Measurements from ENCODE around the gene AKTIP.
A peak's percentile ranks its signal among the peaks of the same experiment; 100 is the strongest.
"Not testable (repeated sequence)": the region's sequence is repeated elsewhere in the genome, so short reads cannot be mapped to it uniquely, and the experiment has no call there.

The AKTIP gene

GRCh38 chr16:53502331-53503269 lies at the start of gene AKTIP:
Gene AKTIP (minus strand): TSS chr16:53503209. CDS start chr16:53500259, 2,950 bp downstream.
- H3K4me2 ChIP-seq: peak within 1 kb of the TSS; percentile 87 to 99 (median 97)
- TF ChIP-seq Cebpa-rat (IDR thresholded peaks at IDR 0.05): no peak
- H3K36me3 ChIP-seq: peaks cover 4 to 18% (median 6%) of the 10 kb centered on the region in 11 experiments; a peak in 18 of 22 replicates
- peaks cover 5 to 16% (median 11%) of the 10 kb centered on the region in 11 experiments; a peak in 12 of 22 replicates for H3K27me3 ChIP-seq
- H3K4me1 ChIP-seq: peaks cover 26 to 35% (median 32%) of the 10 kb centered on the region in 10 experiments
- H3K9ac ChIP-seq: peak within 1 kb of the TSS; percentile 76 to 86 (median 83)
- H3K9me3 ChIP-seq (replicated peaks in 1 of 11): no peaks in the 10 kb centered on the region
- peaks cover 0 to 9% (median 0%) of the 10 kb centered on the region in 11 experiments; a peak in 2 of 22 replicates for H4K20me1 ChIP-seq
- H3K27ac ChIP-seq: peak within 1 kb of the TSS; percentile 36 to 87 (median 82); a peak in 21 of 22 replicates
- peak within 1 kb of the TSS; percentile 82 to 95 (median 90) for H3K4me3 ChIP-seq

GRCh38 chr16:53549970-53550690 lies 47.1 kb upstream of the AKTIP start:
- H3K36me3 ChIP-seq: no peaks in the 10 kb centered on the region
- no peaks in the 10 kb centered on the region for H4K20me1 ChIP-seq
- H3K27me3 ChIP-seq: no peaks in the 10 kb centered on the region
- peak overlapping the region in 2 of 11 experiments; percentile 19 to 51; a peak in 3 of 22 replicates for H3K9ac ChIP-seq
- H3K4me3 ChIP-seq: no peak overlapping the region
- peak overlapping the region in 7 of 11 experiments; percentile 12 to 31 (median 21); a peak in 7 of 22 replicates for H3K4me2 ChIP-seq
- peaks cover 13 to 46% (median 31%) of the 10 kb centered on the region in 10 experiments; a peak in 18 of 20 replicates for H3K4me1 ChIP-seq
- H3K9me3 ChIP-seq (replicated peaks in 1 of 11): no peaks in the 10 kb centered on the region
- H3K27ac ChIP-seq: peak overlapping the region in 1 of 11 experiments; percentile 41; a peak in 1 of 22 replicates
- TF ChIP-seq Cebpa-rat (IDR thresholded peaks at IDR 0.05): no peak

- peaks cover 12 to 31% (median 18%) of the 10 kb centered on the region in 10 experiments; a peak in 17 of 20 replicates for H3K4me1 ChIP-seq
- H4K20me1 ChIP-seq: no peaks in the 10 kb centered on the region
- H3K4me2 ChIP-seq: peak overlapping the region in 4 of 11 experiments; percentile 6 to 39 (median 15); a peak in 5 of 22 replicates
- H3K36me3 ChIP-seq: no peaks in the 10 kb centered on the region
- no peaks in the 10 kb centered on the region; a peak in 1 of 22 replicates for H3K9me3 ChIP-seq (replicated peaks in 1 of 11)
- H3K4me3 ChIP-seq: no peak overlapping the region
- no peak overlapping the region for H3K9ac ChIP-seq
- no peak overlapping the region for H3K27ac ChIP-seq
- TF ChIP-seq Cebpa-rat (IDR thresholded peaks at IDR 0.05): no peak
- H3K27me3 ChIP-seq: no peaks in the 10 kb centered on the region
Measured at GRCh38 chr16:53546988-53547391, 44.0 kb upstream of the AKTIP start.

- Histone ChIP-seq H3K4me2 (peak overlapping the region; percentile 26 to 70 (median 41); a peak in 21 of 22 replicates), H3K9me3 (replicated peaks in 1 of 11) (peaks cover 0 to 6% (median 0%) of the 10 kb centered on the region in 11 experiments; a peak in 1 of 22 replicates), H3K9ac (no peak overlapping the region), H3K4me1 (peaks cover 10 to 30% (median 15%) of the 10 kb centered on the region in 10 experiments; a peak in 17 of 20 replicates), H3K27ac (no peak overlapping the region), H3K36me3 (no peaks in the 10 kb centered on the region), H3K27me3 (no peaks in the 10 kb centered on the region), H4K20me1 (no peaks in the 10 kb centered on the region), H3K4me3 (no peak overlapping the region)
- no peak for TF ChIP-seq Cebpa-rat (IDR thresholded peaks at IDR 0.05)
Measured at GRCh38 chr16:53545433-53545832, 42.4 kb upstream of the AKTIP start.

- no peak for TF ChIP-seq Cebpa-rat (IDR thresholded peaks at IDR 0.05)
- H3K4me1 ChIP-seq: peaks cover 6 to 24% (median 13%) of the 10 kb centered on the region in 10 experiments; a peak in 17 of 20 replicates
- no peaks in the 10 kb centered on the region for H3K36me3 ChIP-seq
- H3K4me2 ChIP-seq: no peak overlapping the region
- H3K9ac ChIP-seq: no peak overlapping the region
- H3K4me3 ChIP-seq: no peak overlapping the region
- no peaks in the 10 kb centered on the region for H4K20me1 ChIP-seq
- H3K9me3 ChIP-seq (replicated peaks in 1 of 11): peaks cover 0 to 20% (median 16%) of the 10 kb centered on the region in 11 experiments; a peak in 16 of 22 replicates
- no peaks in the 10 kb centered on the region for H3K27me3 ChIP-seq
- H3K27ac ChIP-seq: no peak overlapping the region
Measured at GRCh38 chr16:53542283-53542682, 39.3 kb upstream of the AKTIP start.

- peaks cover 6 to 17% (median 11%) of the 10 kb centered on the region in 10 experiments; a peak in 15 of 20 replicates for H3K4me1 ChIP-seq
- H4K20me1 ChIP-seq: no peaks in the 10 kb centered on the region
- no peaks in the 10 kb centered on the region for H3K36me3 ChIP-seq
- H3K27ac ChIP-seq: no peak overlapping the region
- no peak overlapping the region for H3K9ac ChIP-seq
- H3K4me2 ChIP-seq: no peak overlapping the region
- TF ChIP-seq Cebpa-rat (IDR thresholded peaks at IDR 0.05): no peak
- peaks cover 0 to 20% (median 17%) of the 10 kb centered on the region in 11 experiments; a peak in 16 of 22 replicates for H3K9me3 ChIP-seq (replicated peaks in 1 of 11)
- H3K27me3 ChIP-seq: no peaks in the 10 kb centered on the region
- H3K4me3 ChIP-seq: no peak overlapping the region
Measured at GRCh38 chr16:53541326-53541725, 38.3 kb upstream of the AKTIP start.

GRCh38 chr16:53539759-53540718 lies 37.0 kb upstream of the AKTIP start:
- H3K36me3 ChIP-seq, H3K9ac ChIP-seq, H3K4me1 ChIP-seq, H3K27me3 ChIP-seq, H3K27ac ChIP-seq, H3K4me2 ChIP-seq, H4K20me1 ChIP-seq, H3K4me3 ChIP-seq: not testable (repeated sequence)
- peaks cover 0 to 20% (median 17%) of the 10 kb centered on the region in 11 experiments; a peak in 16 of 22 replicates for H3K9me3 ChIP-seq (replicated peaks in 1 of 11)

GRCh38 chr16:53539346-53539745 lies 36.3 kb upstream of the AKTIP start:
- not testable (repeated sequence) for H3K4me3 ChIP-seq, H3K27ac ChIP-seq, H4K20me1 ChIP-seq, H3K27me3 ChIP-seq, H3K36me3 ChIP-seq, H3K9ac ChIP-seq, H3K4me2 ChIP-seq, H3K4me1 ChIP-seq
- peaks cover 0 to 20% (median 17%) of the 10 kb centered on the region in 11 experiments; a peak in 16 of 22 replicates for H3K9me3 ChIP-seq (replicated peaks in 1 of 11)

Measured in BLaER1 treated with 17β-estradiol and CSF1 and Interleukin-3, amounts not matched to agents 10 nM and 100 nM (cell line).